Activated T-cell treated with anti-CD3 and anti-CD28 coated beads, Interleukin-2, amount 50 U/mL, for 24 hours (primary cell): ENCODE data around the gene SLC22A5.
"Not testable (repeated sequence)": the region's sequence is repeated elsewhere in the genome, so short reads cannot be mapped to it uniquely, and the experiment has no call there.

Experiments used
- DNase-seq: peaks from one replicate; pipeline ENCODE4 v3.0.0-alpha.2; 2020
- H3K27ac Mint-ChIP-seq: 2 replicates; pipeline ENCODE4 v1.8.0; 2020; ENCODE audit warnings: mild to moderate bottlenecking, mixed read lengths
- H3K27me3 Mint-ChIP-seq: 2 replicates; pipeline ENCODE4 v1.8.0; 2020; ENCODE audit warnings: mixed read lengths
- H3K36me3 Mint-ChIP-seq: 2 replicates; pipeline ENCODE4 v1.8.0; 2020; ENCODE audit warnings: low read depth, mixed read lengths
- H3K4me1 Mint-ChIP-seq: 2 replicates; pipeline ENCODE4 v1.8.0; 2020; ENCODE audit warnings: low read depth, mixed read lengths
- H3K4me3 Mint-ChIP-seq: 2 replicates; pipeline ENCODE4 v1.8.0; 2020; ENCODE audit warnings: mild to moderate bottlenecking, moderate library complexity, mixed read lengths
- H3K9me3 Mint-ChIP-seq: 2 replicates; pipeline ENCODE4 v1.8.0; 2020; ENCODE audit warnings: mixed read lengths

The SLC22A5 gene

GRCh38 chr5:132406144-132406783, 36.8 kb downstream of the SLC22A5 start:
- Mint-ChIP-seq H3K4me3 (no peak overlapping the region), H3K36me3 (peaks cover 8% of the 10 kb centered on the region), H3K27ac (peak overlapping the region; percentile 98), H3K27me3 (no peaks in the 10 kb centered on the region), H3K4me1 (peaks cover 57% of the 10 kb centered on the region), H3K9me3 (no peaks in the 10 kb centered on the region)
- DNase-seq = no peak

DNA sequence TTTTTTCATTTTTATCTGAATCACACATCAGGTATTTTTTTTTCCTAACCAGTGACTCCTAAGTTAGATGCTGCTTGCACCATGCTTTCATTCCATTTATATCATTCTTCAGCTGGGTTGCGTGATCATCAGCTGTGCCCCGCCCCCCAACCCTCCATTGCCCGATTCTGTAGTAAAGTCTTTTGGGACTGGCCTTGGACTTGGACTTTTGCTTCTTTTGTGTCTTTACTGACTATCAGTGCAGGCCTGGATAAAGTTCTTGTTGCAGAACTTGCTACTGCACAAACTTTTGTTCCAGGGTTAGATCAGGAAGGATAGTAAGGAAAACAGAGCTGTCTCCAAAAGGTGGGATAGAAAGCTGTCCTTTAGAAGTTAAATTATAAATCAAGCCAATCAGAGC, 38.5 kb downstream of the SLC22A5 start:
- Mint-ChIP-seq H3K4me3 (no peak overlapping the region), H3K36me3 (peaks cover 21% of the 10 kb centered on the region), H3K4me1 (peaks cover 69% of the 10 kb centered on the region), H3K9me3 (no peaks in the 10 kb centered on the region), H3K27ac (peak overlapping the region; percentile 98), H3K27me3 (no peaks in the 10 kb centered on the region)
- no peak for DNase-seq

DNA sequence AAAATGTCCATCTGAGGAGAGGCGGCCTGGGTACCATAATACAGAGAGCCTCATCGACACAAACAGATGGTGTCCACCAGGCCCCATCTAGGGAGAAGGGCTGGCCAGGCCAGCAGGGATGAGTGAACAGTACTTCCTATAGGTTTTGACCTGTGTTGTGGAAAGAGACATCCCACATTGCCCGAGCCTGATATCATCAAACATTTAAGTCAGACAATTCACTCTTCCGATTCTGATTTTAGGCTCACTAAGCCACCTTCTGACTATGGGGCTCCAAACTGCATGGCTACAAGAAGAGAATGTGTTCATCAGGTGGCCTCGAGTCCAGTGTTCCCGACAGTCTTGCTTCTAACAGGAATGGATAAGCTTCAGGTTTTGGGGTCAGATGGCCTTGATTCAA, 38.9 kb downstream of the SLC22A5 start:
- H3K27me3 Mint-ChIP-seq = no peaks in the 10 kb centered on the region
- H3K36me3 Mint-ChIP-seq = peaks cover 21% of the 10 kb centered on the region
- peaks cover 73% of the 10 kb centered on the region for H3K4me1 Mint-ChIP-seq
- no peaks in the 10 kb centered on the region for H3K9me3 Mint-ChIP-seq
- H3K27ac Mint-ChIP-seq = peak overlapping the region; percentile 98
- peak overlapping the region; percentile 10 for H3K4me3 Mint-ChIP-seq
- DNase-seq = no peak

DNA sequence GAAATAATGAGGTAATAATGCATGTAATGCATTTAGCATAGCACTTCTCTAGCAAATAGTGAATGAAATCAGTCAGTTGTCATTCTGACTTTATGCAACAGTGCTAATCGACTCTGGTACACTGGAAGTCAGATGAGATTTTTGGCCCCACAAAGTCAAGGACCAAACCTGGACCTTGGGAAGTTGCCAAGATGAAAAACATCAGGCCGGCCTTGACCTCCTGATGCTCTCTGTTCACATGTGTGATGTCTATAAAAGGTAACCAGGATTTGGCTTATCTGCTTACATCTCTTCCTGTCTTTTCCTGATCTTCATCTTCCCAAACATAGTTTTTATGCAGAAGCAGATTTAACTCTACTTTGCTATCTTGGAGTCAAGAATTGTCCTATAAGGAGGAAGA, 39.5 kb downstream of the SLC22A5 start:
- peak overlapping the region; percentile 93 for H3K4me3 Mint-ChIP-seq
- DNase-seq = no peak
- no peaks in the 10 kb centered on the region for H3K9me3 Mint-ChIP-seq
- H3K4me1 Mint-ChIP-seq = peaks cover 75% of the 10 kb centered on the region
- H3K27me3 Mint-ChIP-seq = no peaks in the 10 kb centered on the region
- peak overlapping the region; percentile 98 for H3K27ac Mint-ChIP-seq
- peaks cover 26% of the 10 kb centered on the region for H3K36me3 Mint-ChIP-seq

DNA sequence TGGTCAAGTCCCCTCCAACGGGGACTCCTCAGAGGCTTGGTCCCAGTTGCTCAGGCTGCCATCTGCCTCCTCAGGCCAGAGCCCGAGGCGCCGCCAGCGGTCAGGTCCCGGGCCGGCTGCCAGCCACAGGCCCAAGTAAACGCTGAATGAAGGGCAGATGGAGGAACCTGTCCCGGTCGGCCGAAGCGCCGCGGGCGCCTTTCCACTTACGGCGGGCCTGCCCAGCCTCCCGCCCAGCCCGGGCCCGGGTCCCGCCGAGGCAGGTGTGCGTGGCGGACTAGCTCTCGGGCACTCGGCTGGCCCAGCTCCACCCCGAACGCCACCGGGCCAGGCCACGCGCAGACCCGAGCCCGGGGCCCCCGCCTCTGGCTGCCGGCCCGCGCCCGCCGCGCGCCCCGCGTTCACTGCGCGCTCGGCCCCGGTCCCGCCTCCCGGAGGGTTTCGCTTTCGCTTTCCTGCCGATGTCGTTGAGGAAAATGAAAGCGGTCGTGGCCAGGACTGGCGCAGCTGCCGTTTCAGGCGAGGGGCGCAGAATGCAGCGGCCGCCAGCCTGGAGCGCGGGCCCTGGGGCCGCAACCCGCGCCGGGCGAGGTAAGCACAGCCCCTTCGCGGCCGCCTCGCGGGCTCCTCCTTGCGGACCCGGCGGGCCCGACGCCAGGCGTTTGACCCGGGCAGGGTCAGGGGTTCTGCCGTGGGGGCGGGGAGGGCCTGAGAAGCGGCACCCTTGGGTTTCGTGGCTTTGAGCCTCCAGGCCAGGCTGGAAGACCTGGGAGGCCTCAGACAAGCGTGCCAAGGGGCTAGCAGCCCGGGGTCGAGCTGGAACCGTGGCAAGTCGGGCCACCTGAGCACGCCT, 41.2 kb downstream of the SLC22A5 start:
- H3K36me3 Mint-ChIP-seq = peaks cover 31% of the 10 kb centered on the region
- no peaks in the 10 kb centered on the region for H3K9me3 Mint-ChIP-seq
- H3K4me3 Mint-ChIP-seq = peak overlapping the region; percentile 93
- H3K27me3 Mint-ChIP-seq = no peaks in the 10 kb centered on the region
- H3K27ac Mint-ChIP-seq = peak overlapping the region; percentile 99
- DNase-seq = peak; percentile 91
- H3K4me1 Mint-ChIP-seq = peaks cover 80% of the 10 kb centered on the region

DNA sequence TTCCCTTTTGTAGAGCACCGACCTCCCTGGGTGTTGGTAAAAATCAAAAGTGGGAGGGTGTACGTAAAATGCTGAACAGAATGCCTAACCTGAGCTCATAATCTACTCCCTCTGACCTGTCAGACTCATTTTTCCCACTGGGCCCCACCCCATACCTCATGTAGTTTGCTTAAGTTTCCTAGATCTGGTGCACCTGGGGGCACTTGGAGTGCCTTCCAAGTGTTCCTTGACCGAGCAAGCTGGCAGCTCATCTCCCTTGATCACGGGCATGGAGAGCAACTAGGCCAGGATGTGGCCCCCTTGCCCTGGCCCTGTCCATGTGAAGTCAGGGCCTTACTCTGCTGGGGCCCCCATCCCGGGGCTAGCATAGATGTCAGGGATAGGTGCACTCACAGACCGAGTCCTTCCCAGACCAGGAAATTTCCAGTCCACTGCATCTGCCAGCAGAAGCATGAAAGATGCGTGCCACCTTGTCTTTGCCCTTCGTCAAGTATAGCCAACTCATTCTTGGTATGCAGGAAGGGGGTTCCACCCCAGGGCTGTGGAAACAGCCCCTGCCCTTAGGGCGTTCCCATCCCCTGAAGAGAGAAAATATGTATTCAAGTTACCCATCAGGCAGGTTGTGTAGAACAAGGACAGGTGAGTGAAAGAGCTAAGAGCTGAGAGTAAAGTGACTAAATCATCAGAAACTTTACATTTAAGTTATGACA, 41.9 kb downstream of the SLC22A5 start:
- Mint-ChIP-seq H3K9me3 (no peaks in the 10 kb centered on the region), H3K27me3 (no peaks in the 10 kb centered on the region), H3K4me1 (peaks cover 79% of the 10 kb centered on the region), H3K36me3 (peaks cover 33% of the 10 kb centered on the region), H3K27ac (peak overlapping the region; percentile 99), H3K4me3 (peak overlapping the region; percentile 93)
- no peak for DNase-seq

DNA sequence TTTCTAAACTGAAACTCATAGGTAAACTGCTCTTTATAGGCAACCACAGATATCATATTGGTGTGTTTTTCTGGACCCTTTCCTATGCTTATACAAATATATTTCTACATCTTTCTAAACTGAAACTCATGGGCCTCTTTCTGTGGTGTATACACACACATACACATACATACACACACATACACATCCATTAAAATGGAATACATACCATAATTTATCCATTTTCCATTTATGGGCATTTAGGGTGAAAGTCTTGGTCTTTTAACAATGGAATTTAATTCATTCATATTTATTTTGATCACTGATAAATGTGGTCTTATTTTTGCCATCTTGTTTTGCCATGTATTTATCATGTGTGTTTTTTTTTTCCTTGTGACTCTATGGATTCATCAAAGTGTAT, 44.1 kb downstream of the SLC22A5 start:
- peak overlapping the region; percentile 99 for H3K27ac Mint-ChIP-seq
- peak overlapping the region; percentile 93 for H3K4me3 Mint-ChIP-seq
- peaks cover 46% of the 10 kb centered on the region for H3K36me3 Mint-ChIP-seq
- peaks cover 79% of the 10 kb centered on the region for H3K4me1 Mint-ChIP-seq
- no peaks in the 10 kb centered on the region for H3K27me3 Mint-ChIP-seq
- no peak for DNase-seq
- no peaks in the 10 kb centered on the region for H3K9me3 Mint-ChIP-seq

GRCh38 chr5:132414634-132415378, 45.3 kb downstream of the SLC22A5 start:
- peak overlapping the region; percentile 93 for H3K4me3 Mint-ChIP-seq
- H3K27ac Mint-ChIP-seq = peak overlapping the region; percentile 83
- H3K27me3 Mint-ChIP-seq = no peaks in the 10 kb centered on the region
- peaks cover 80% of the 10 kb centered on the region for H3K4me1 Mint-ChIP-seq
- no peaks in the 10 kb centered on the region for H3K9me3 Mint-ChIP-seq
- H3K36me3 Mint-ChIP-seq = peaks cover 50% of the 10 kb centered on the region
- no peak for DNase-seq

- not testable (repeated sequence) for H3K9me3 Mint-ChIP-seq, H3K27me3 Mint-ChIP-seq, DNase-seq, H3K4me3 Mint-ChIP-seq
- Mint-ChIP-seq H3K4me1 (peaks cover 86% of the 10 kb centered on the region), H3K36me3 (peaks cover 52% of the 10 kb centered on the region), H3K27ac (peak overlapping the region; percentile 54)
Observed at GRCh38 chr5:132415516-132415915, 46.0 kb downstream of the SLC22A5 start.

GRCh38 chr5:132416306-132417009, 46.9 kb downstream of the SLC22A5 start:
- peak overlapping the region; percentile 94 for H3K27ac Mint-ChIP-seq
- peaks cover 94% of the 10 kb centered on the region for H3K4me1 Mint-ChIP-seq
- H3K27me3 Mint-ChIP-seq = no peaks in the 10 kb centered on the region
- no peak overlapping the region for H3K4me3 Mint-ChIP-seq
- DNase-seq = no peak
- H3K9me3 Mint-ChIP-seq = no peaks in the 10 kb centered on the region
- peaks cover 56% of the 10 kb centered on the region for H3K36me3 Mint-ChIP-seq

GRCh38 chr5:132417010-132417439, 47.5 kb downstream of the SLC22A5 start:
- no peaks in the 10 kb centered on the region for H3K9me3 Mint-ChIP-seq
- no peaks in the 10 kb centered on the region for H3K27me3 Mint-ChIP-seq
- H3K4me3 Mint-ChIP-seq = no peak overlapping the region
- H3K27ac Mint-ChIP-seq = peak overlapping the region; percentile 94
- H3K4me1 Mint-ChIP-seq = peaks cover 92% of the 10 kb centered on the region
- DNase-seq = no peak
- H3K36me3 Mint-ChIP-seq = peaks cover 54% of the 10 kb centered on the region

- DNase-seq = no peak
- H3K27ac Mint-ChIP-seq = peak overlapping the region; percentile 94
- H3K27me3 Mint-ChIP-seq = no peaks in the 10 kb centered on the region
- H3K4me3 Mint-ChIP-seq = no peak overlapping the region
- H3K4me1 Mint-ChIP-seq = peaks cover 93% of the 10 kb centered on the region
- peaks cover 51% of the 10 kb centered on the region for H3K36me3 Mint-ChIP-seq
- H3K9me3 Mint-ChIP-seq = no peaks in the 10 kb centered on the region
Observed at GRCh38 chr5:132417461-132417860, 48.0 kb downstream of the SLC22A5 start.

DNA sequence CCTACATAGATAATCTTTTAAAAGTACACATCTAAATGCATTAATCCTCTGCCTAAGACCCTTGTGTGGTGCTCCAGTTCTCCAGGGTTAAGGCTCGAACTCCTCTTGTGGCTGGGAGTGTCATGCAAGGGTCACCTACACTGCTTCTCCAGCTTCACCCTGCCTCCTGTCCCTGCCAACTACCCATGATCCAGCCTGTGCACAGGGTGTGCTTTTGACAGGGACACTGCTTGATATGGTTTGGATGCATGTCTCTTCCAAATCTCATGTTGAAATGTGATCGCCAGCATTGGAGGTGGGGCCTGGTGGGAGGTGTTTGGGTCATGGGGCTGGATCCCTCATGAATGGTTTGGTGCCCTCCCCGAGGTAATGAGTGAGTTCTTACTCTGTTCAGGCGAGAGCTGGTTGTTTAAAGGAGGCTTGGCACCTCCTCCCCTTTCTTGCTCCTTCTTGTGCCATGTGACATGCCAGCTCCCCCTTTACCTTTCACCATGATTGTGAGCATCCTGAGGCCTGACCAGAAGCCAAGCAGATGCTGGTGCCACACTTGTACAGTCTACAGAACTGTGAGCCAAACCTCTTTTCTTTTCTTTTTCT, 48.5 kb downstream of the SLC22A5 start:
- no peaks in the 10 kb centered on the region for H3K9me3 Mint-ChIP-seq
- no peak overlapping the region for H3K4me3 Mint-ChIP-seq
- H3K27ac Mint-ChIP-seq = peak overlapping the region; percentile 94
- DNase-seq = no peak
- H3K36me3 Mint-ChIP-seq = peaks cover 55% of the 10 kb centered on the region
- no peaks in the 10 kb centered on the region for H3K27me3 Mint-ChIP-seq
- H3K4me1 Mint-ChIP-seq = peaks cover 94% of the 10 kb centered on the region
